Spleen (tissue), 11 donors: Measurements from ENCODE around the gene SYNGR2. TPM values are rescaled to one million over a fixed set of nuclear protein-coding genes. Genes with fewer than 3 reads are reported as not detected.

Source experiments
- DNase-seq: peaks from one replicate; pipeline ENCODE4 v3.0.0-alpha.2; 2020
- H3K27ac ChIP-seq, 8 donors: fragments of 200-600 bp; sonication (generic) in 7 of 8; 1 replicate in 4 of 8; 2 replicates in 4 of 8; pipeline versions ENCODE4 v1.5.0 to v1.8.0; 2016 to 2021; ENCODE audit warnings: inconsistent platforms in 4 of 8, mild to moderate bottlenecking in 4 of 8, moderate library complexity in 1 of 8
- H3K27me3 ChIP-seq, 7 donors: fragments of 200-600 bp; sonication (generic) in 6 of 7; replicated peaks in 1 of 7; 1 replicate in 4 of 7; 2 replicates in 3 of 7; pipeline versions ENCODE4 v1.5.0 to v1.8.0; 2016 to 2021; ENCODE audit warnings: inconsistent platforms in 3 of 7, mild to moderate bottlenecking in 1 of 7
- H3K36me3 ChIP-seq, 6 donors: fragments of 200-600 bp; sonication (generic) in 5 of 6; 1 replicate in 4 of 6; 2 replicates in 2 of 6; pipeline versions ENCODE4 v1.5.0 to v1.8.0; 2016 to 2021; ENCODE audit warnings: inconsistent platforms in 2 of 6
- H3K4me1 ChIP-seq, 6 donors: fragments of 200-600 bp; sonication (generic) in 5 of 6; 1 replicate in 3 of 6; 2 replicates in 3 of 6; pipeline versions ENCODE4 v1.5.0 to v1.8.0; 2016 to 2021; ENCODE audit warnings: inconsistent platforms in 3 of 6
- H3K4me3 ChIP-seq, 8 donors: fragments of 200-600 bp; sonication (generic) in 7 of 8; 1 replicate in 4 of 8; 2 replicates in 4 of 8; pipeline versions ENCODE4 v1.5.0 to v1.8.0; 2016 to 2021; ENCODE audit warnings: inconsistent platforms in 4 of 8, mild to moderate bottlenecking in 4 of 8, moderate library complexity in 2 of 8
- H3K9me3 ChIP-seq, 8 donors: fragments of 200-600 bp; sonication (generic) in 7 of 8; 1 replicate in 4 of 8; 2 replicates in 4 of 8; pipeline versions ENCODE4 v1.5.0 to v1.8.0; 2016 to 2021; ENCODE audit warnings: inconsistent platforms in 4 of 8
- CTCF ChIP-seq, 11 experiments: fragments of 200-600 bp in 7 of 11; fragments of 450-650 bp in 4 of 11; sonication (generic) in 4 of 11; IDR thresholded peaks in 8 of 11; conservative IDR thresholded peaks in 3 of 11; 1 replicate in 7 of 11; 2 replicates in 4 of 11; pipeline versions ENCODE4 v1.4.0 to v1.8.0; 2016 to 2021; ENCODE audit warnings: antibody characterized with exemption in 11 of 11, inconsistent platforms in 4 of 11, mild to moderate bottlenecking in 1 of 11
- POLR2A ChIP-seq, 3 donors: fragments of 450-650 bp; IDR thresholded peaks; one replicate each; pipeline ENCODE4 v1.5.1; 2017; ENCODE audit warnings: antibody characterized with exemption in 3 of 3, mild to moderate bottlenecking in 1 of 3
- POLR2AphosphoS5 ChIP-seq, 3 donors: sonication (generic); formaldehyde crosslinking; IDR thresholded peaks; one replicate each; pipeline ENCODE4 v1.5.1; 2017; ENCODE audit warnings: antibody characterized with exemption in 3 of 3
- WGBS, 5 donors: extraction: QIAGEN DNeasy Blood & Tissue Kit in 3 of 5; methylation state at CpG; one replicate each; pipeline versions ENCODE4 v1.1.5 to v1.1.7; 2013 to 2018; 5-methylcytosine and 5-hydroxymethylcytosine counted together
- intact Hi-C: fragments of 100-400 bp; cut with DNase I; formaldehyde crosslinking; loops from one replicate; pipeline ENCODE4 v1.15.0; 2023; ENCODE audit warnings: low total_unique reads
- polyA plus RNA-seq, 3 donors: library from polyadenylated mRNA; stranded (reverse); fragments of 200-250 nt; gene quantifications; one replicate each; pipeline ENCODE4 v1.2.1, GENCODE V29; 2013
- total RNA-seq, 7 donors: library from RNA; depleted of rRNA in 3 of 7; stranded (reverse); fragments of >200 nt in 3 of 7; fragmentation: NEBNext Ultra II Directional in 4 of 7; extraction: Animal tissue kit (Norgen Biotek cat#: 25700) in 4 of 7; gene quantifications; one replicate each; pipeline versions ENCODE4 v1.1.0 to v1.2.1, GENCODE V29; 2016 to 2021
- donor health status: healthy with polysubstance abuse.
- donor health status: DM: no; HTN: no; CAD: no; lungs with moderate emphysema.
- donor health status: DM: no; HTN: no; CAD: no.
- donor health status: Bipolar disorder and iron deficiency.
- donor health status: healthy.
- donor health status: DM: no; HTN: no; CAD: no.
- donor health status: DM: yes; HTN: yes; CAD: no.

SYNGR2 gene
- total and polyA plus RNA-seq, 10 donors = 107 to 201 (median 144) TPM

GRCh38 chr17:78124081-78124835, 44.1 kb upstream of the SYNGR2 start:
- intact Hi-C loops = no loop called here
- Histone ChIP-seq H3K27ac (peak overlapping the region; percentile 87 to 97 (median 94)), H3K9me3 (no peaks in the 10 kb centered on the region), H3K36me3 (peaks cover 0 to 75% (median 63%) of the 10 kb centered on the region in 6 donors), H3K4me3 (peak overlapping the region in 6 of 8 donors; percentile 23 to 98 (median 94)), H3K4me1 (peaks cover 62 to 100% (median 88%) of the 10 kb centered on the region in 6 donors), H3K27me3 (no peaks in the 10 kb centered on the region)
- no peak for TF ChIP-seq POLR2A (IDR thresholded peaks at IDR 0.05)
- TF ChIP-seq CTCF (IDR thresholded peaks at IDR 0.05 in 8 of 11, conservative IDR thresholded peaks at IDR 0.05 in 3 of 11) = no peak
- peak; percentile 74 to 84 (median 76) for TF ChIP-seq POLR2AphosphoS5 (IDR thresholded peaks at IDR 0.05)
- 32 to 62% (median 40%) methylated on average over 25 to 30 of the region's 30 CpGs for WGBS, 5 donors
- DNase-seq = peak; percentile 94

- H3K27me3 ChIP-seq = no peaks in the 10 kb centered on the region
- no peaks in the 10 kb centered on the region for H3K9me3 ChIP-seq
- H3K4me1 ChIP-seq = peaks cover 67 to 100% (median 90%) of the 10 kb centered on the region in 6 donors
- H3K36me3 ChIP-seq = peaks cover 0 to 70% (median 59%) of the 10 kb centered on the region in 6 donors
- intact Hi-C loops = no loop called here
- TF ChIP-seq POLR2A (IDR thresholded peaks at IDR 0.05) (no peak), POLR2AphosphoS5 (IDR thresholded peaks at IDR 0.05) (no peak), CTCF (IDR thresholded peaks at IDR 0.05 in 8 of 11, conservative IDR thresholded peaks at IDR 0.05 in 3 of 11) (no peak)
- no peak for DNase-seq
- WGBS, 5 donors = 31 to 51% (median 38%) methylated on average over 9 to 12 of the region's 12 CpGs; no CpG with 5 or more reads in 1 of the 5 donors
- H3K27ac ChIP-seq = peak overlapping the region; percentile 87 to 97 (median 94)
- peak overlapping the region in 7 of 8 donors; percentile 23 to 98 (median 95) for H3K4me3 ChIP-seq
These were observed 43.6 kb upstream of the SYNGR2 start for GRCh38 chr17:78124836-78125137.

- Histone ChIP-seq H3K27ac (peak overlapping the region; percentile 87 to 97 (median 94)), H3K4me1 (peaks cover 73 to 100% (median 93%) of the 10 kb centered on the region in 6 donors), H3K36me3 (peaks cover 0 to 64% (median 54%) of the 10 kb centered on the region in 6 donors), H3K9me3 (no peaks in the 10 kb centered on the region), H3K27me3 (no peaks in the 10 kb centered on the region), H3K4me3 (peak overlapping the region; percentile 4 to 98 (median 94))
- intact Hi-C loops = no loop called here
- DNase-seq = peak; percentile 87
- TF ChIP-seq POLR2AphosphoS5 (IDR thresholded peaks at IDR 0.05) (peak; percentile 23 to 60 (median 33)), CTCF (IDR thresholded peaks at IDR 0.05 in 8 of 11, conservative IDR thresholded peaks at IDR 0.05 in 3 of 11) (no peak)
- WGBS, 5 donors = 37 to 68% (median 57%) methylated on average over 7 to 39 of the region's 39 CpGs
These were observed 43.1 kb upstream of the SYNGR2 start for GRCh38 chr17:78125138-78125913.
